Body of pancreas (tissue), 4 donors: Measurements from ENCODE around the gene LCN15. TPM values are rescaled to one million over a fixed set of nuclear protein-coding genes. Genes with fewer than 3 reads are reported as not detected.
"Not testable (repeated sequence)": the region's sequence is repeated elsewhere in the genome, so short reads cannot be mapped to it uniquely, and the experiment has no call there.

Experiments used
- ATAC-seq: fragments of 150-250 bp; one replicate; pipeline ENCODE4 v1.9.1; 2016
- DNase-seq, 4 donors: peaks; one replicate each; pipeline ENCODE4 v3.0.0-alpha.2; 2019
- H3K27ac ChIP-seq, 4 donors: fragments of 200-600 bp; sonication (generic); 1 replicate in 3 of 4; 2 replicates in 1 of 4; pipeline versions ENCODE4 v1.5.1 to v1.6.1; 2016 to 2019; ENCODE audit warnings: mild to moderate bottlenecking in 1 of 4, mixed read lengths in 1 of 4, moderate library complexity in 1 of 4
- H3K27me3 ChIP-seq, 2 donors: fragments of 200-600 bp; sonication (generic); one replicate each; pipeline ENCODE4 v1.6.0; 2016; ENCODE audit warnings: mild to moderate bottlenecking in 1 of 2
- H3K36me3 ChIP-seq, 2 donors: fragments of 200-600 bp; sonication (generic); replicated peaks in 1 of 2; 2 replicates each; pipeline ENCODE4 v1.5.1; 2016; ENCODE audit warnings: low read depth in 2 of 2; ENCODE audit not compliant: insufficient read depth in 1 of 2
- H3K4me1 ChIP-seq: fragments of 200-600 bp; sonication (generic); one replicate; pipeline ENCODE4 v1.6.0; 2016
- H3K4me3 ChIP-seq, 2 donors: fragments of 200-600 bp; sonication (generic); 1 replicate in 1 of 2; 2 replicates in 1 of 2; pipeline ENCODE4 v1.5.1; 2016 to 2019
- H3K9me3 ChIP-seq, 3 donors: fragments of 200-600 bp; sonication (generic); 1 replicate in 2 of 3; 2 replicates in 1 of 3; pipeline ENCODE4 v1.5.1; 2016
- CTCF ChIP-seq, 7 experiments: fragments of 450-650 bp in 4 of 7; fragments of 200-600 bp in 3 of 7; sonication (generic) in 3 of 7; IDR thresholded peaks; one replicate each; pipeline ENCODE4 v1.5.1; 2016 to 2019; ENCODE audit warnings: antibody characterized with exemption in 7 of 7
- POLR2A ChIP-seq, 3 donors: fragments of 450-650 bp; IDR thresholded peaks; one replicate each; pipeline ENCODE4 v1.6.1; 2016; ENCODE audit warnings: antibody characterized with exemption in 3 of 3, mild to moderate bottlenecking in 2 of 3
- WGBS, 2 donors: methylation state at CpG; one replicate each; pipeline ENCODE4 v1.1.5; 2017; 5-methylcytosine and 5-hydroxymethylcytosine counted together
- intact Hi-C: fragments of 100-400 bp; cut with DNase I; formaldehyde crosslinking; loops from one replicate; pipeline ENCODE4 v1.15.1; 2023
- total RNA-seq, 2 donors: library from RNA; depleted of rRNA; stranded (reverse); fragments of >200 nt; gene quantifications; one replicate each; pipeline ENCODE4 v1.1.0, GENCODE V29; 2016

LCN15 gene
- total RNA-seq, 2 donors from 2014 or later, result not detected

- peak; percentile 100 for DNase-seq
- 1% methylated on average over 10 to 60 of the region's 70 CpGs for WGBS, 2 donors
These were observed 26.6 kb upstream of the LCN15 start, which contains the start of gene TMEM141 for GRCh38 chr9:136790640-136791515. TMEM141 (plus strand) TSS chr9:136791344; CDS start chr9:136791371, 27 bp downstream.

GRCh38 chr9:136789523-136789937 lies 25.2 kb upstream of the LCN15 start:
- Histone ChIP-seq H3K4me3 (no peak overlapping the region), H3K4me1 (peaks cover 65% of the 10 kb centered on the region), H3K9me3 (no peaks in the 10 kb centered on the region), H3K36me3 (no peaks in the 10 kb centered on the region), H3K27ac (peak overlapping the region in 3 of 4 donors; percentile 46 to 99 (median 97)), H3K27me3 (no peaks in the 10 kb centered on the region)
- ATAC-seq, result no peak
- DNase-seq, result no peak
- 35 to 52% methylated on average over 3 of the region's 3 CpGs for WGBS, 2 donors
- no peak for TF ChIP-seq POLR2A (IDR thresholded peaks at IDR 0.05)
- TF ChIP-seq CTCF (IDR thresholded peaks at IDR 0.05), result no peak
- intact Hi-C loops, result loop anchor here (5.0 kb wide), 1 partner anchor 248 kb away; no protein-coding TSS in a partner anchor

More at GRCh38 chr9:136790640-136791515, 26.6 kb upstream of the LCN15 start, which contains the start of gene TMEM141:
- Histone ChIP-seq H3K36me3 (no peaks in the 10 kb centered on the region), H3K9me3 (no peaks in the 10 kb centered on the region), H3K4me3 (peak within 1 kb of the TSS in 1 of 2 donors; percentile 49), H3K27ac (peak within 1 kb of the TSS; percentile 89 to 99 (median 96)), H3K27me3 (no peaks in the 10 kb centered on the region), H3K4me1 (peaks cover 60% of the 10 kb centered on the region)
- ATAC-seq, result peak; percentile 88
- TF ChIP-seq CTCF (IDR thresholded peaks at IDR 0.05), result no peak
- peak; percentile 80 to 92 (median 85) for TF ChIP-seq POLR2A (IDR thresholded peaks at IDR 0.05)
- intact Hi-C loops, result no loop called here

GRCh38 chr9:136788644-136789522 lies 24.6 kb upstream of the LCN15 start:
- Histone ChIP-seq H3K4me1 (peaks cover 65% of the 10 kb centered on the region), H3K27ac (peak overlapping the region in 3 of 4 donors; percentile 46 to 99 (median 97))
- intact Hi-C loops, result loop anchor here (5.0 kb wide), 1 partner anchor 248 kb away; no protein-coding TSS in a partner anchor
- not testable (repeated sequence) for H3K27me3 ChIP-seq, H3K9me3 ChIP-seq, H3K36me3 ChIP-seq, ATAC-seq, H3K4me3 ChIP-seq, DNase-seq
- WGBS, 2 donors, result 46 to 49% methylated on average over 27 of the region's 27 CpGs

- Histone ChIP-seq H3K27me3 (no peaks in the 10 kb centered on the region), H3K4me3 (no peak overlapping the region), H3K9me3 (no peaks in the 10 kb centered on the region), H3K4me1 (peaks cover 57% of the 10 kb centered on the region), H3K27ac (peak overlapping the region in 1 of 4 donors; percentile 97), H3K36me3 (no peaks in the 10 kb centered on the region)
- peak; percentile 71 to 88 (median 85) for TF ChIP-seq CTCF (IDR thresholded peaks at IDR 0.05)
- no peak for TF ChIP-seq POLR2A (IDR thresholded peaks at IDR 0.05)
- peak; percentile 63 to 75 (median 70) for DNase-seq
- intact Hi-C loops, result loop anchor here (5.0 kb wide), 1 partner anchor 249 kb away; no protein-coding TSS in a partner anchor
- WGBS, 2 donors, result 11 to 13% methylated on average over 21 of the region's 21 CpGs
- no peak for ATAC-seq
These were observed 23.5 kb upstream of the LCN15 start for GRCh38 chr9:136787690-136788400.

- H3K27ac ChIP-seq, H3K9me3 ChIP-seq, H3K36me3 ChIP-seq, ATAC-seq, H3K27me3 ChIP-seq, H3K4me3 ChIP-seq: not testable (repeated sequence)
- H3K4me1 ChIP-seq, result peaks cover 48% of the 10 kb centered on the region
- intact Hi-C loops, result loop anchor here (5.0 kb wide), 1 partner anchor 250 kb away; no protein-coding TSS in a partner anchor
- whole genome bisulfite sequencing, 2 donors, result 19 to 24% methylated on average over 4 of the region's 4 CpGs
- peak in 1 of 4 donors; percentile 1 for DNase-seq
These were observed 22.7 kb upstream of the LCN15 start for GRCh38 chr9:136786983-136787382.
